H1 (cell line): Measurements from ENCODE around the gene DNAJC28. TPM values are rescaled to one million over a fixed set of nuclear protein-coding genes. Genes with fewer than 3 reads are reported as not detected.

Experiments
- CTCF ChIA-PET: fragments of 300-600 bp; sonication (Branson Sonifier 250); formaldehyde crosslinking; loops from one replicate; lab custom pipeline; 2021; ENCODE audit not compliant: partially characterized antibody; lab: Charles Lee
- POLR2A ChIA-PET: fragments of 300-600 bp; sonication (Branson Sonifier 250); formaldehyde crosslinking; loops from one replicate; lab custom pipeline; 2021; ENCODE audit warnings: inconsistent platforms; ENCODE audit not compliant: partially characterized antibody; lab: Charles Lee
- DNase-seq, 2 experiments: peaks; one replicate each; pipeline versions ENCODE4 v3.0.0 to v3.0.0-alpha.2; 2010 to 2022; ENCODE audit warnings: low spot score in 2 of 2, low read depth in 1 of 2, mixed read lengths in 1 of 2
- FAIRE-seq: peaks from 2 replicates; lab custom pipeline; 2011; peaks lifted over from hg19 to GRCh38; lab: Jason Lieb, UNC
- H2AFZ ChIP-seq: 2 replicates; pipeline ENCODE4 v1.8.1; 2012; ENCODE audit warnings: low read length, inconsistent platforms
- H2AK5ac ChIP-seq: 2 replicates; pipeline ENCODE4 v1.6.1; 2013; ENCODE audit warnings: low read depth, low read length
- H2BK120ac ChIP-seq: replicated peaks from 2 replicates; pipeline ENCODE3; 2013; ENCODE audit warnings: low read depth, low read length, inconsistent platforms
- H2BK12ac ChIP-seq: 2 replicates; pipeline ENCODE4 v1.6.1; 2013; ENCODE audit warnings: low read depth, low read length
- H2BK15ac ChIP-seq: 2 replicates; pipeline ENCODE4 v1.6.1; 2013; ENCODE audit warnings: low read length
- H2BK20ac ChIP-seq: 2 replicates; pipeline ENCODE4 v1.6.1; 2013; ENCODE audit warnings: low read length
- H2BK5ac ChIP-seq: 2 replicates; pipeline ENCODE4 v1.6.1; 2013; ENCODE audit warnings: low read depth, low read length
- H3K14ac ChIP-seq: 2 replicates; pipeline ENCODE4 v1.6.1; 2013; ENCODE audit warnings: inconsistent platforms; ENCODE audit not compliant: insufficient read length
- H3K18ac ChIP-seq: 2 replicates; pipeline ENCODE4 v1.6.1; 2013; ENCODE audit warnings: low read length; ENCODE audit errors: extremely low read depth
- H3K23ac ChIP-seq: 2 replicates; pipeline ENCODE4 v1.6.1; 2013; ENCODE audit warnings: inconsistent platforms; ENCODE audit not compliant: insufficient read length
- H3K23me2 ChIP-seq: 2 replicates; pipeline ENCODE4 v1.6.1; 2013; ENCODE audit warnings: low read depth, low read length
- H3K27ac ChIP-seq: 2 replicates; pipeline ENCODE4 v1.6.1; 2011; ENCODE audit warnings: low read depth, low read length, inconsistent platforms
- H3K27me3 ChIP-seq, 4 experiments: replicated peaks in 1 of 4; 1 replicate in 1 of 4; 2 replicates in 3 of 4; pipeline versions ENCODE4 v1.6.1 to v1.8.1; 2011 to 2013; ENCODE audit warnings: low read length in 3 of 4, mild to moderate bottlenecking in 3 of 4, inconsistent platforms in 2 of 4, mixed read lengths in 2 of 4, moderate library complexity in 1 of 4; ENCODE audit not compliant: control insufficient read depth in 3 of 4, insufficient read depth in 3 of 4; ENCODE audit errors: extremely low read depth in 1 of 4
- H3K36me3 ChIP-seq, 4 experiments: 2 replicates each; pipeline versions ENCODE4 v1.6.1 to v1.8.1; 2011 to 2013; ENCODE audit warnings: mild to moderate bottlenecking in 4 of 4, low read length in 3 of 4, moderate library complexity in 2 of 4, control low read depth in 1 of 4, inconsistent platforms in 1 of 4; ENCODE audit not compliant: insufficient read depth in 4 of 4, control insufficient read depth in 2 of 4
- H3K4ac ChIP-seq: replicated peaks from 2 replicates; pipeline ENCODE3; 2013; ENCODE audit warnings: low read length, low read depth, mixed read lengths, inconsistent platforms; ENCODE audit not compliant: insufficient read length
- H3K4me1 ChIP-seq, 4 experiments: replicated peaks in 1 of 4; 1 replicate in 1 of 4; 2 replicates in 3 of 4; pipeline versions ENCODE4 v1.6.1 to v1.8.1; 2011 to 2013; ENCODE audit warnings: low read length in 3 of 4, inconsistent platforms in 2 of 4, mixed read lengths in 1 of 4; ENCODE audit not compliant: insufficient read depth in 4 of 4, control insufficient read depth in 3 of 4
- H3K4me2 ChIP-seq, 2 experiments: 2 replicates each; pipeline versions ENCODE4 v1.6.1 to v1.8.1; 2011 to 2013; ENCODE audit warnings: low read depth in 2 of 2, low read length in 2 of 2, control low read depth in 1 of 2, inconsistent platforms in 1 of 2, mild to moderate bottlenecking in 1 of 2; ENCODE audit not compliant: insufficient read depth in 1 of 2
- H3K4me3 ChIP-seq, 4 experiments: fragments of 200-600, 300-600 bp in 1 of 4; sonication (generic), shearing (Covaris generic), sonication (Bioruptor Twin) in 1 of 4; 2 replicates each; pipeline versions ENCODE4 v1.5.1 to v1.8.1; 2011 to 2016; ENCODE audit warnings: low read length in 4 of 4, low read depth in 3 of 4, control low read depth in 2 of 4, inconsistent platforms in 2 of 4, mild to moderate bottlenecking in 2 of 4, mixed read lengths in 1 of 4, moderate library complexity in 1 of 4; ENCODE audit not compliant: insufficient read depth in 2 of 4; ENCODE audit errors: extremely low read depth in 1 of 4
- H3K56ac ChIP-seq: replicated peaks from 2 replicates; pipeline ENCODE3; 2013; ENCODE audit warnings: low read depth, mild to moderate bottlenecking, mixed read lengths, low read length, inconsistent platforms; ENCODE audit not compliant: insufficient read length
- H3K79me1 ChIP-seq: 2 replicates; pipeline ENCODE4 v1.6.1; 2013; ENCODE audit warnings: low read depth, low read length, control low read depth
- H3K79me2 ChIP-seq, 2 experiments: 2 replicates each; pipeline versions ENCODE4 v1.6.1 to v1.8.1; 2012 to 2013; ENCODE audit warnings: low read length in 2 of 2, mild to moderate bottlenecking in 2 of 2, inconsistent platforms in 1 of 2; ENCODE audit not compliant: insufficient read depth in 2 of 2, control insufficient read depth in 1 of 2
- H3K9ac ChIP-seq, 4 experiments: replicated peaks in 1 of 4; 1 replicate in 1 of 4; 2 replicates in 3 of 4; pipeline versions ENCODE4 v1.6.1 to v1.8.1; 2011 to 2013; ENCODE audit warnings: low read depth in 3 of 4, low read length in 3 of 4, control low read depth in 2 of 4, mild to moderate bottlenecking in 2 of 4, moderate library complexity in 2 of 4, inconsistent platforms in 1 of 4; ENCODE audit errors: extremely low read depth in 1 of 4
- H3K9me3 ChIP-seq, 2 experiments: 2 replicates each; pipeline versions ENCODE4 v1.6.1 to v1.8.1; 2012 to 2013; ENCODE audit warnings: mild to moderate bottlenecking in 2 of 2, moderate library complexity in 2 of 2, control low read depth in 1 of 2, inconsistent platforms in 1 of 2, low read depth in 1 of 2, low read length in 1 of 2, mixed read lengths in 1 of 2; ENCODE audit not compliant: insufficient read depth in 2 of 2
- H4K20me1 ChIP-seq, 2 experiments: replicated peaks in 1 of 2; 2 replicates each; pipeline versions ENCODE3 to v1.8.1; 2011 to 2013; ENCODE audit warnings: inconsistent platforms in 2 of 2, low read length in 2 of 2, mild to moderate bottlenecking in 1 of 2; ENCODE audit not compliant: insufficient read depth in 2 of 2, control insufficient read depth in 1 of 2
- H4K5ac ChIP-seq: 2 replicates; pipeline ENCODE4 v1.6.1; 2013; ENCODE audit warnings: low read length, low read depth, mixed read lengths, inconsistent platforms; ENCODE audit not compliant: insufficient read length
- H4K8ac ChIP-seq: 2 replicates; pipeline ENCODE4 v1.8.0; 2013; ENCODE audit warnings: mild to moderate bottlenecking, moderate library complexity, low read length, inconsistent platforms; ENCODE audit not compliant: insufficient read depth; ENCODE audit errors: extremely low read depth
- H4K91ac ChIP-seq: replicated peaks from 2 replicates; pipeline ENCODE3; 2013; ENCODE audit warnings: low read length, mixed read lengths, inconsistent platforms; ENCODE audit not compliant: insufficient read length
- EZH2 ChIP-seq: fragments of 200-600 bp; sonication (generic); IDR thresholded peaks from 2 replicates; pipeline ENCODE4 v1.7.1; 2012; ENCODE audit warnings: low read depth, mild to moderate bottlenecking, moderate library complexity, low read length, inconsistent platforms; ENCODE audit not compliant: severe bottlenecking
- NRF1 ChIP-seq: IDR thresholded peaks from 2 replicates; pipeline ENCODE4 v1.6.1; 2011; ENCODE audit warnings: mild to moderate bottlenecking, low read depth, low read length, improper control_type of control experiment
- RNF2 ChIP-seq: fragments of 200-900, 300-1000 bp; sonication (generic); IDR thresholded peaks from 2 replicates; pipeline ENCODE4 v1.7.1; 2016; ENCODE audit warnings: borderline replicate concordance, low read depth, mild to moderate bottlenecking, antibody characterized with exemption, low read length; ENCODE audit not compliant: poor library complexity, severe bottlenecking; ENCODE audit errors: missing control alignments
- SP2 ChIP-seq: IDR thresholded peaks from 2 replicates; pipeline ENCODE4 v1.6.1; 2012; ENCODE audit warnings: mild to moderate bottlenecking, low read length, inconsistent platforms
- whole genome bisulfite sequencing, 2 experiments: shearing (Covaris generic) in 1 of 2; methylation state at CpG; one replicate each; pipeline versions ENCODE4 v1.1.6 to v1.1.7; 2013 to 2015; ENCODE audit warnings: low lambda C conversion rate in 2 of 2, mixed read lengths in 2 of 2, inconsistent platforms in 1 of 2, low coverage in 1 of 2, missing lambda C conversion rate in 1 of 2; ENCODE audit not compliant: insufficient replicate concordance in 2 of 2, insufficient coverage in 1 of 2, insufficient read length in 1 of 2; ENCODE audit errors: extremely low coverage in 1 of 2, missing lambda C conversion rate in 1 of 2; 5-methylcytosine and 5-hydroxymethylcytosine counted together
- polyA plus RNA-seq, 7 experiments: library from polyadenylated mRNA; depleted of rRNA in 3 of 7; stranded (reverse) in 5 of 7; unstranded in 2 of 7; fragments of >200 nt in 5 of 7; fragments of 200-250 nt in 2 of 7; gene quantifications; 1 replicate in 5 of 7; 2 replicates in 1 of 7; 4 replicates in 1 of 7; pipeline versions ENCODE4 v1.2.1 to v1.2.3, GENCODE V29; 2011 to 2013; ENCODE audit warnings: missing spikeins in 2 of 7, mixed read lengths in 2 of 7
- total RNA-seq: library from RNA; stranded (reverse); fragmentation: NEBNext Ultra II Directional; extraction: Animal tissue kit (Norgen Biotek cat#: 25700); gene quantifications from 2 replicates; pipeline ENCODE4 v1.2.1, GENCODE V29; 2021
- TF ChIP-seq, protein P1 (sequence below): IDR thresholded peaks from 2 replicates; pipeline ENCODE4 v1.6.1; 2011; ENCODE audit warnings: low read depth, mild to moderate bottlenecking, low read length; ENCODE audit not compliant: insufficient read depth

The DNAJC28 gene
- total and polyA plus RNA-seq, 2 of the 8 experiments (the other 6 are each of a cell fraction or from before 2014, with no cell fraction given) = 0.97 to 4.3 TPM

DNA sequence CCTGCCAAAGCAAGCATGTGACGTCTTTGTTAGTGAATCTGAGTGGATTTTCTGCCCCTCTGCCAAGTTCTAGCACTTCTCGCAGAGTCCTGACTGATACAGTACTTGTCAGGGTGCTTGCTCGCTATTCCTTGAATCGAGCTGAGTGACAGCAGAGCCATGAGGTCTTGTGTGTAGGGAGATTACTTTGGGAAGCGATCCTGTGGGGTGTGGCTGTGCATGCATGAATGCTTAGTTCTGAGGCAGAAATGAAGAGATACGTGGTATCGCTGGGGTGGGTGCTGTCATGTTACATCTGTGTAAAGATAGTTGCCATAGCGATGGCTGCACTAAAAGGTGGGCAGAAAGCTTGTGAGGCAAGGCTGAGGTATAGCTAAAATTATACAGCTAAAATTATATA, 19.3 kb upstream of the DNAJC28 start:
- Histone ChIP-seq H3K9me3 (no peaks in the 10 kb centered on the region), H4K20me1 (peaks cover 0 to 5% of the 10 kb centered on the region in 2 experiments), H2BK12ac (no peak overlapping the region), H4K5ac (no peak overlapping the region), H3K4me1 (no peaks in the 10 kb centered on the region), H4K8ac (no peak overlapping the region), H3K14ac (no peak overlapping the region), H3K18ac (no peak overlapping the region), H3K27ac (no peak overlapping the region), H4K91ac (no peak overlapping the region), H3K4ac (no peak overlapping the region), H2BK5ac (no peak overlapping the region), H2AFZ (no peak overlapping the region), H2BK15ac (no peak overlapping the region), H3K4me3 (no peak overlapping the region), H3K56ac (no peak overlapping the region), H2BK20ac (no peak overlapping the region), H3K79me2 (no peaks in the 10 kb centered on the region), H2AK5ac (no peak overlapping the region), H3K27me3 (no peaks in the 10 kb centered on the region), H3K79me1 (no peaks in the 10 kb centered on the region), H3K4me2 (no peak overlapping the region), H3K36me3 (peaks cover 10 to 90% (median 59%) of the 10 kb centered on the region in 4 experiments), H2BK120ac (no peak overlapping the region), H3K23ac (no peak overlapping the region), H3K9ac (no peak overlapping the region), H3K23me2 (no peaks in the 10 kb centered on the region)
- POLR2A ChIA-PET = interaction anchor here (0.8 to 4.9 kb wide), 4 partner anchors 11 to 57 kb away, joined by 3 to 23 read pairs (median 3); partner anchors contain the start of gene GART
- CTCF ChIA-PET = interaction anchor here (0.5 to 1.5 kb wide), 3 partner anchors 12 to 702 kb away, joined by 3 to 5 read pairs (median 3); no protein-coding TSS in a partner anchor
- DNase-seq = no peak
- TF ChIP-seq EZH2 = no peak
- TF ChIP-seq SP2 = no peak
- TF ChIP-seq NRF1 = no peak
- TF ChIP-seq, protein P1, sequence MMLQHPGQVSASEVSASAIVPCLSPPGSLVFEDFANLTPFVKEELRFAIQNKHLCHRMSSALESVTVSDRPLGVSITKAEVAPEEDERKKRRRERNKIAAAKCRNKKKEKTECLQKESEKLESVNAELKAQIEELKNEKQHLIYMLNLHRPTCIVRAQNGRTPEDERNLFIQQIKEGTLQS = no peak
- no peak for TF ChIP-seq RNF2
- FAIRE-seq = no peak
- WGBS, 2 experiments = 92% methylated on average over 8 of the region's 8 CpGs; no CpG with 5 or more reads in 1 of the 2 experiments
